Esophagus mucosa (tissue), 1 donor: ENCODE data around the gene FUT7. TPM values are rescaled to one million over a fixed set of nuclear protein-coding genes. Genes with fewer than 3 reads are reported as not detected.

Source experiments
- ATAC-seq: fragments of 200-7000 bp; cut with Tn5 transposase; one replicate; pipeline ENCODE4 v1.9.1; 2020
- total RNA-seq: library from RNA; stranded (reverse); gene quantifications from one replicate; pipeline ENCODE4 v1.2.4, GENCODE V29; 2023
- donor health status: DM: yes; HTN: yes; CAD: no.

The FUT7 gene
- total RNA-seq, 1 donor from 2014 or later, result 0.12 TPM

- no peak for ATAC-seq
Measured at GRCh38 chr9:136997830-136998234, 34.1 kb downstream of the FUT7 start.

- no peak for ATAC-seq
Measured at GRCh38 chr9:136997371-136997770, 34.5 kb downstream of the FUT7 start.

GRCh38 chr9:136996361-136997292 lies 35.3 kb downstream of the FUT7 start, which contains the start of gene CLIC3:
Gene CLIC3 (minus strand): TSS chr9:136996568. CDS start chr9:136996543, 25 bp downstream.
- ATAC-seq, result peak; percentile 43

DNA sequence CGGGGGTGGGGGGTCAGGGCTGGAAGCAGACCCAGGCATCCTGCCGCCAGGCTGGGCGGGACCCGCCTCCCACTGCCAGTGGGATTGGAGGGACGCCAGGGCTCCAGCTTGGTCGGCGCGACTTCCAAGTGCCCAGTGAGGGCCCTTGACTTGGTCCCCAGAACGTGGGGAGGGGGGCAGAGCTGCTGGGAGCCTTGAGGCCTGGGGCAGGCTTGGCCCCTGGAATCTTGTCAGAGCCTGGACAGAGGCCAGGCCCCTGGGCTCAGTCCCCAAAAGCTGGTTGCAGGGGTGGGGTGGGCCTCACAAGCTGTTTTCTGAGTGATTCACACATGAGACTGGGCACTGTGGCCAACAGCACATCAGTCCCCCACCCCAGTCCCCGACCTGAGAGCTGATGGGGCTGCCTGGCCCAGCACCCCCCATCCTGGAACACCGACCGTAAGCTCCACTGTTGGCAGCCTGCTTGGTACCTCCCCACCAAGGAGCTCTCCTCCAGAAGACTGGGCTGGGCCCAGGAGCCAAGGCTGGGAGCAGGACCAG lies 36.0 kb downstream of the FUT7 start:
- ATAC-seq, result no peak

- no peak for ATAC-seq
Measured at GRCh38 chr9:136995362-136995761, 36.5 kb downstream of the FUT7 start.

DNA sequence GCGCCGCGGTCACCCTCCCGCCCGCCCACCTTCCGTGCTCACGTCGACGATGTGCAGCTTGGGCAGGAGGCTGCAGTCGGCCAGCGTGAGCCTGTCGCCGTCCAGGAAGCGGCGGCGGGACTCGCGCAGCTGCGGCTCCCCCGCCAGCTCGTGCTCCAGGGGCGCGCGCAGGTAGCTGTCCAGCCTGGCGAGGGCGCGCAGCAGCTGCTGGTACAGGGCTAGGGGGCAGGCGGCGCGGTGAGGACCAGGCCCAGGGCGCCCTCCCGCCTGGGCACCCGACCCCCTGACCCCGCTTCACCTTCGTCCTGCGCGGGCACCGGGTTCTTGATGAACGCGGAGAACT lies 37.0 kb downstream of the FUT7 start:
- ATAC-seq, result no peak

- ATAC-seq, result peak; percentile 14
Measured at GRCh38 chr9:136994180-136994887, 37.6 kb downstream of the FUT7 start.

DNA sequence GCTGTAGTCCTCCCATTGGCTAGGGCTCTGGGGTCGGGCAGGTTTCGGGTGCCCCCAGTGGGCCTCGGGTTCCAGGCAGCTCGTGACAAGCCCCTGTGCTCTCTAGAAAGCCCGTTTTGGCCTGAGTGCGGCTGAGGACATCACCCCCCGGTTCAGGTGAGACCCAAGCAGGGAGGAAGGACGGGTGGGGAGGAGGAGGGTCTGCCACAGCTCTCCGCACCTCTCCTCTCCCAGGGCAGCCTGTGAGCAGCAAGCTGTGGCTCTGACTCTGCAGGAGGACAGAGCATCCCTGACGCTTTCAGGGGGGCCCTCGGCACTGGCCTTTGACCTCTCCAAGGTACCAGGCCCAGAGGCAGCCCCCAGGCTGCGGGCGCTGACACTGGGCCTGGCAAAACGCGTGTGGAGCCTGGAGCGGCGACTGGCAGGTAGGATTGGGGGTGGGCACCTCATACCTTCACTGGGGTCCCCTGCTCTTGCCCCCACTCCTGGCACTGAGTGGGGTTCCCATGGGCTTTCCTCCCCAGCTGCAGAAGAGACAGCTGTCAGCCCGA lies 39.0 kb downstream of the FUT7 start:
- no peak for ATAC-seq

DNA sequence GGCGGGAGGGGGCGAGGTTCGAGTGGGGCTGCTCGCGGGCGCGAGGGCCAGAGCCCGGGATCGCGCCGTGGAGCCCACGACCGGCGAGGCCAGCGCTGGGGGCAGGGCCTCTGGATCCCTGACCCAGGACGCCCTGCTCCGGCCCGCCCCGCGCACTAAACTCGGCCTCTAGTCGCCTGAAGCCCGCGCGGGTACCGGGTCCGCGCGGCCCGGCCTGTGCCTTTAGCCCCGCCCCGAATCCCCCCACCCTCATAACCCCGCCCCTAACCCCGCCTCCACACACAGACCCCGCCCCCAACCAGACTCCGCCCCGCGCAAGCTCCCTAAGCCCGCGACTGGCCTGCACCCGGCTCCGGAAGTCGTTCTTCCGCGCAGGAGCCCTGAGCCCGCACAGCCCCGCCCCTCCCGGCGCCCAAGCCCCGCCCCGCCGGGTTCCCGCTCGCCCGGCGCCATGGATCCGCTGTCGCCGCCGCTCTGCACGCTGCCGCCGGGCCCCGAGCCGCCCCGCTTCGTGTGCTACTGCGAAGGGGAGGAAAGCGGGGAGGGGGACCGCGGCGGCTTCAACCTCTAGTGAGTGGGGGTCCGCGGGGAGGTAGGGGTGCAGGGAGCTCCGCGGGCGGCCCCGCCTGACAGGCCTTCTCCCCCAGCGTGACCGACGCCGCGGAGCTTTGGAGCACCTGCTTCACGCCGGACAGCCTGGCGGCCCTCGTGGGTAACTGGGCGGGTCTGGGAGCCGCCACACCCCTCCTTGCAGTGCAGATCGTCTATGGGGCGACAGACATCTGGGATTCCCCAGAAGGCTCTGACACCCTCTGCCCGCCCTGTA lies 39.7 kb downstream of the FUT7 start, which contains the start of gene PAXX:
PAXX (plus strand) TSS at position 430 of the 826 bp plus-strand sequence; CDS start at position 452, 22 bp downstream.
- peak; percentile 77 for ATAC-seq

GRCh38 chr9:136990242-136990911 lies 41.5 kb downstream of the FUT7 start:
- no peak for ATAC-seq

DNA sequence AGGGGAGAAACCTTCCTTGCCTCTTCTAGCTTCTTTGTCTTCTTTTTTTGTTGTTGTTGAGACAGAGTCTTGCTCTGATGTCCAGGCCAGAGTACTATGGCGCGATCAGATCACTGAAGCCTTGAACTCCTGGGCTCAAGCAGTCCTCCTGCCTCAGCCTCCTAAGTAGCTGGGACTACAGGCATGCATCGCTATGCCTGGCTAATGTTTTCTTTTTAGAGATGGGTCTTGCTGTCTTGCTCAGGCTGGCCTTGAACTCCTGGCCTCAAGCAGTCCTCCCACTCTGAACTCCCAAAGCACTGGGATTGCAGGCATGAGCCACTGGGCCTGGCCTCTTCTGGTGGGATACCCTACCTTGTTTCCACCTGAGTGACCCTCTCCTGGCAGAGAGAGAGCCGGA lies 43.0 kb downstream of the FUT7 start:
- no peak for ATAC-seq

DNA sequence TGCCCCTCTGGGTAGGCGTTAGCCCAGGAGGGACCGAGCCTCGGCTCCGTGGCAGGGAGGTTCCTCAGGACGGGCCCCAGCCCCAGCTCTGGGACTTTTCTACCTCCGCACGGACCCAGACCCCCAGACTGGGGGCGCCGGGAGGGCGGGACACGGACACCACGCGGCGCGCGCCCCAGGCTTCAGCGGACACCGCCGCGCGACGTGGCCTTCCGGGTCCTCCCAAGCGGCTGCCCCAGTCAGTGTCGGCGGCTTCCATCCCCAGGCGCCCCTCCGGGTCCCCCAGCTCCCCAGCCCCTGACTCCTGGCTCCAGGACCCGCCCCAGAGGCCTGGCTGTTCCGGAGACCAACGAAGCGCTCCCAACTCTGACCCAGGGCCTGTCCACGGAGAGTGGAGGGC lies 46.0 kb downstream of the FUT7 start:
- no peak for ATAC-seq

GRCh38 chr9:136985027-136985602 lies 46.8 kb downstream of the FUT7 start:
- ATAC-seq, result no peak

- no peak for ATAC-seq
Measured at GRCh38 chr9:136984464-136985026, 47.3 kb downstream of the FUT7 start.

DNA sequence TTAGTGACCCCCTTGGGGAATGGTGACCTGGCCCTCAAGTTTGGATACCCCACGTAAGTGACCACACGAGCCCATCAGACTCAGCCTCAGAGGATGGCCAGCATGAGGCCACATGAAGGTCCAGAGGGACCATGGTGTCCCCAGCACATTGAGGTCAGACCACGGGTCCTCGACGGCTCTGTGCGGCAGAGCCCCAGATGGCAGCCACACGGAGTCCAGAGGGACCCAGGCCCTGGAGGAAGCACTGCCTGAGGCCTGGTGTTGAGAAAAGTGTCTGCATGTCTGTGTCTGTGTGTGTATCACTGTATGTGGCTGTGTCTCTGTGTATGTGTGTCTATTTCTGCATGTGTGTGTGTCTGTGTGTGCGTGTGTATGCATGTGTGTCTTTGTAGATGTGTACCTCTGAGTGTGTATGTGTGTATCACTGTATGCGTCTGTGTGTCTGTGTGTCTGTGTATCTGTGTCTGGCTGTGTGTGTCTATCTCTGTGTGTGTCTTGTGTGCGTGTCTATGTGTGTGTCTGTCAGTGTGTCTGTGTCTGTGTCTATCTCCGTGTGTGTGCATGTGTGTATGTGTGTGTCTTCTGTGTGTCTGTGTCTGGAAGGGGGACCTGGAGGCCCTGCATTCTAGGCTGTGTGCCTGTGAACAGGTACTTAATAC lies 48.1 kb downstream of the FUT7 start:
- ATAC-seq, result no peak

GRCh38 chr9:136983167-136983566 lies 48.7 kb downstream of the FUT7 start:
- ATAC-seq, result no peak

DNA sequence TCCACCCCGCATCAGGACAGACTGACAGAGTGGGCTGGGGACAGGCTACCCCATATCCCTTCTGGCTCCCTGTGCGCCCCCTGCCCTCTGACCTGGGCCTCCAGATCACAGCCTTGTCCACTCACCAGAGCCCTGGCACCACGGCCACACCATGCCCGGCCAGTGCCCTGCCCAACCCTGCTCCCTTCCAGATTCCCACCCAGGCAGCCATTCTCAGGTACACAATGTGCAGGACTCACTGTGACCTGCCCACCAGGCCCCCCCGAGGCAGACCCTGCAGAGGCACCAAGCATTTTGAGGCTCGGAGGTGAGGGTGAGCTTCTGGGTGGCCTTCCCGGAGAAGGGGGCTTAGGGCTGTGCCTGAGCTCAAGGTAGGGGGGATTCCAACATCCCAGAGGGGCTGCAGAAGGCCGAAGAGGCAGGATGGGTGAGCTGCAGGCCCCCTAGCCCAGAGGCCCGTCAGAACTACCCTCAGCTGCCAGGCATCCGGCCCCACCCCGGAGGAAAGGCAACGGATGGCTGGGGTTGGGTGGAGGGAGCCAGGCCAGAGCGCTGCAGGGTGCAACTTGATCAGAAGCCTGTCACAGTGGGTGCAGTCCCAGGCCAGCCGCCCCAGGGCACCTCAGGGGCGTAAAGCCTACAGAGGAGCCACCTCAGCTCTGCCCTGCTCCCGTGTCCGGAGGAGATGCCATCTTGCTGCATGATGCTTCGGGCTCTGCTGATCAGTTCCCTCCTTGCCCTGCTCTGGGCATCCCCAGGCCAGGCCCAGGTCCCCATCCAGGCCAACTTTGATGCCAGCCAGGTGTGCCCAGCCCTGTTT lies 49.4 kb downstream of the FUT7 start, which contains the start of gene LCNL1:
LCNL1 (plus strand) TSS at position 762 of the 820 bp plus-strand sequence. CDS start 594 bp downstream, outside the sequence.
- ATAC-seq, result no peak

- ATAC-seq, result no peak
Measured at GRCh38 chr9:136981588-136982231, 50.2 kb downstream of the FUT7 start.
